Right lobe of liver (tissue), 4 donors: ENCODE results near the gene JMJD4.
"Not testable (repeated sequence)": the region's sequence is repeated elsewhere in the genome, so short reads cannot be mapped to it uniquely, and the experiment has no call there.

Source experiments
- POLR2A ChIP-seq: fragments of 450-650 bp; IDR thresholded peaks from one replicate; pipeline ENCODE4 v1.6.1; 2017; ENCODE audit warnings: antibody characterized with exemption, mild to moderate bottlenecking
- TF ChIP-seq, protein P1 (sequence below), 4 donors: fragments of 200-600 bp in 3 of 4; fragments of 450-650 bp in 1 of 4; IDR thresholded peaks; one replicate each; pipeline versions ENCODE4 v1.5.1 to v1.8.0; 2016 to 2022; ENCODE audit warnings: antibody characterized with exemption in 4 of 4, mild to moderate bottlenecking in 2 of 4
- donor health status: DM: no; HTN: no; CAD: no.
- donor health status: DM: no; HTN: no; CAD: no.
- donor health status: DM: no; HTN: yes; CAD: no.

DNA sequence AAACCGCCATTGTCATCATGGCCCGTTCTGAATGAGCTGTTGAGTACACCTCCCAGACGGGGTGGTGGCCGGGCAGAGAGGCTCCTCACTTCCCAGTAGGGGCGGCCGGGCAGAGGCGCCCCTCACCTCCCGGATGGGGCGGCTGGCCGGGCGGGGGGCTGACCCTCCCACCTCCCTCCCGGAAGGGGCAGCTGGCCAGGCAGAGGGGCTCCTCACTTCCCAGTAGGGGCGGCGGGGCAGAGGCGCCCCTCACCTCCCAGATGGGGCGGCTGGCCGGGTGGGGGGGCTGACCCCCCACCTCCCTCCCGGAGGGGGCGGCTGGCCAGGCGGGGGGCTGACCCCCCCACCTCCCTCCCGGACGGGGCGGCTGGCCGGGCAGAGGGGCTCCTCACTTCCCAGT, 24.6 kb downstream of the JMJD4 start:
- TF ChIP-seq, protein P1, sequence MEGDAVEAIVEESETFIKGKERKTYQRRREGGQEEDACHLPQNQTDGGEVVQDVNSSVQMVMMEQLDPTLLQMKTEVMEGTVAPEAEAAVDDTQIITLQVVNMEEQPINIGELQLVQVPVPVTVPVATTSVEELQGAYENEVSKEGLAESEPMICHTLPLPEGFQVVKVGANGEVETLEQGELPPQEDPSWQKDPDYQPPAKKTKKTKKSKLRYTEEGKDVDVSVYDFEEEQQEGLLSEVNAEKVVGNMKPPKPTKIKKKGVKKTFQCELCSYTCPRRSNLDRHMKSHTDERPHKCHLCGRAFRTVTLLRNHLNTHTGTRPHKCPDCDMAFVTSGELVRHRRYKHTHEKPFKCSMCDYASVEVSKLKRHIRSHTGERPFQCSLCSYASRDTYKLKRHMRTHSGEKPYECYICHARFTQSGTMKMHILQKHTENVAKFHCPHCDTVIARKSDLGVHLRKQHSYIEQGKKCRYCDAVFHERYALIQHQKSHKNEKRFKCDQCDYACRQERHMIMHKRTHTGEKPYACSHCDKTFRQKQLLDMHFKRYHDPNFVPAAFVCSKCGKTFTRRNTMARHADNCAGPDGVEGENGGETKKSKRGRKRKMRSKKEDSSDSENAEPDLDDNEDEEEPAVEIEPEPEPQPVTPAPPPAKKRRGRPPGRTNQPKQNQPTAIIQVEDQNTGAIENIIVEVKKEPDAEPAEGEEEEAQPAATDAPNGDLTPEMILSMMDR (IDR thresholded peaks at IDR 0.05), result not testable (repeated sequence)
- TF ChIP-seq POLR2A, result not testable (repeated sequence)
